CD1c-positive myeloid dendritic cell (primary cell): ENCODE results near the gene NDFIP1.

Experiments used
- DNase-seq: peaks from one replicate; pipeline ENCODE4 v3.0.0-alpha.2; 2016; ENCODE audit errors: extremely low spot score

Gene NDFIP1

DNA sequence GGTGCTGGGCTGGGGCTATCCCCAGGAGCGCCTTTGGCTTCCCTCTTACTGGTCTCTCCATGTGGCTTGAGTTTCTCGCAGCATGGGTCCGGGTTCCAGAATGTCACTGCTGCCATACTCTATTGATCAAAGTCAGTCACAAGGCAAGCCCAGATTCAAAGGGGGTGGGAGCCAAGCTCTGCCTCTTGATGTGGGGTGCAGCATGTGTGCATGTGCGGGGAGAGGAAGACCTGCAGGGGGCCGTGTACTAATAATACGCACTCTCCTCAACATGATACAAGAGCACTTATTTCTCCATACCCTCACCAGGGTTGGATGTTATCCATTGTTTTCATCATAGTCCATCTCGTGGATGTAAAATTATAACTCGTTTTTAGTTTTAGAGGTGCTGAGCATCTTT lies 81.2 kb downstream of the NDFIP1 start:
- DNase-seq = no peak

DNA sequence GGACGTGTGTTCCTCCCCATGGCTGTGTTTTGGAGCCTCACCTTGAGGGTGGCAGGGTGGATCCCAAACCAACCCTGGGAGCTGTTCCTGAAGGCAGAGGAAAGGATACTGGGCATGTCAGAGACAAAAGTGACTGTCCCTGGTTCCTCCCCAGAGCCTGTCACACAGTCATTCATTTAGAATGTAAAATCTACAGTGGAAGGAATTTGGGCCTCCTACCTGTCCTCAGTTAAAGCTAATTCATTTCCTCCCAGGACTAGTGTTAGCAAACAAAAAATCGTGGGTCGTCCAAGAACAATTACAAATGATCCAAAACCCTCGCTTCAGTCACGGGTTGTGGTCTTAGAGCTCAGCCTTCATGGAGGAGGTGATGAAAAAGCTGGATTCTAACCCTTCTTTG lies 83.2 kb downstream of the NDFIP1 start:
- DNase-seq = no peak

DNA sequence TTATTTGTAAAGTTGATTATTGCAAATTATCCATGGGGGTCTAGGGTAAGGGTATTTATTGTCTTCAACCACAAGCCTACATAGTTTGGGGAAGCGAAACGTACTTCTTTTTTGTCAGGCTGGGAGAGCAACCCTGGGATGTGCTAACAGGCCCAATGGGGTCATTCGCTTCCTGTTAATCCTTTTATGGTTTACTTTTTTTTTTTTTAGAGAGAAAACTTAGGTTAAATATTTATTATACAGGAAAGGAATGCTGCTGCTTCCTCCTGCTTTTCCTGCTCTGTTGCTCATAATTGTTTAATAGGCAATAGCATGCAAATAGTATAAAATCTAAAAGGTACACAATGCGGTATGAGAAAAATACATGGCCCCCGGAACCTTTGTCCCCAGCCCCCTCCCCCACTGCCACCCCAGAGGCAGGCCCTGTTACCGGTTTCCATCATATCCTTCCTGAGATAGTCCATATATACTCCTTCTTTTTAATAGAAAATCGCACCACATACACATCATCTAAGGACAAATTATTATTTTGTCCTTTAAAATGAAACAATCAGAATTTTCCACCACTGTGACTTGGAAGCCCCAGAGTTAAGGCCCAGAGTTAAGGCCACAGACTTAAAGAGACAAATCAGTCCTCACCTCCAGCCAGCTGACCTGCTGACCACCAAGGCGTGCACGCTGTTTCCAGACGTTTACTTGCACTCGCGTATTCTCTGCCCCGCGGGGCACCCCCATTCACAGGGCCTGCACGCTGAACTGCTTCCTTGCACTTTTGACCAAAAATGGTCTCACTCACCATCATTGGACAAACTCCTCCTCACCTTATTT lies 83.9 kb downstream of the NDFIP1 start:
- peak; percentile 33 for DNase-seq

DNA sequence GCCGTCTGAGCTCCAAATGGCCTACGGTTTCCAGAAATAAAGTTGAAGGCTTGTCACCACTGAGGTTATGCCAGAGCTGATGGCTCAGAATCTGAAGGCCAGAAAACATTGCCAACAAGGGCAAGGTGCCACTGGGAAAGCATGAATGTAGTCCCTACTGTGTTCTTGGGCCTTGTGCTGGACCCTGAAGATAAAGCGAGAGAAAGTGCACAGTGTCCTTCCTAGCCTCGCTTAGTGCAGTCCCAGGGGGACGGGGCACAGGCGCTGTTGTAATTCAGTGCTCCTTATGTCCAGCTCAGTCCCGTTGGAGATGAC lies 84.5 kb downstream of the NDFIP1 start:
- DNase-seq = no peak

- DNase-seq = no peak
Observed at GRCh38 chr5:142197098-142197497, 88.5 kb downstream of the NDFIP1 start.

GRCh38 chr5:142197781-142198180 lies 89.2 kb downstream of the NDFIP1 start:
- no peak for DNase-seq

DNA sequence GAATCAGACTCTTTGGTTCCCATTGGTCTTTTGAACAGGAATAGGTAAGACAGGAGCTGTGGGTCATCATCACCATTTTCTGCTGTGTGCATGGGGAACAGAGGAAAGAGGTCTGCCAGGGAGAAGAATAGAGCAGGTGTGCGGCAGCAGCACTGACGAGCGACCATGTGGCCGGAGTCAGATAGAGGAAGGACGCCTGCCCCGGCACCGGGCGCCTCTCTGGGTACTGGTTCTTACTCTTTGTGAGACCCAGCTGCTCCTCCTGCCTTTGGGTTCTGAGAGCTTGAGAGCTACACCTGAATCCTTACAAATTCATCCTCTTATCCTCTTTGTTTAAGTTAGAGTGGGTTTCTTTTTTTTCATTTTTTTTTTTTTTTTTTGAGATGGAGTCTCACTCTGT lies 90.8 kb downstream of the NDFIP1 start:
- DNase-seq = no peak

GRCh38 chr5:142200387-142200786 lies 91.8 kb downstream of the NDFIP1 start:
- no peak for DNase-seq

DNA sequence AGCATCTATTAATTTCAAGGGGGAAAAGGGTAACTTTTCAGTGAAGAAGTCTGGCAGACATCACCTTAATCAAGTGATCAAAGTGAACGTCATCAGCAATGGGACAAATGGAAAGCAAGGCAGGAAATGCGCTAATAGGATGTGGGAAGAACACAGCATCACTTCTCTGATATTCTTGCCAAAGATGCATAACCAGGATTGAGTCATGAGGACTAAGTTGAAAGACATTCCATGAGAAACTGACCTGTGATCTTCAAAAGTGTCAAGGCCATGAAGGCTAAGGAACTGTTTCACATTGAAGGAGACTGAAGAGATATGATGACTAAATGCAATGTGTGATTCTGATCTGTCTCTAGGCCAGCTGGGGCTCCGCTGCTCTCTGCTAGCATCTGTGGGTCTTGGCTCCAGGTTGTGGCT lies 92.9 kb downstream of the NDFIP1 start:
- no peak for DNase-seq

- DNase-seq = no peak
Observed at GRCh38 chr5:142202282-142202681, 93.7 kb downstream of the NDFIP1 start.
